GM23338 (cell line): ENCODE measurements around the gene TRAK1. TPM values are rescaled to one million over a fixed set of nuclear protein-coding genes. Genes with fewer than 3 reads are reported as not detected.

Experiments used
- ATAC-seq: fragments of 200-7000 bp; cut with Tn5 transposase; 3 replicates; pipeline ENCODE4 v1.9.1; 2020
- DNase-seq: peaks from one replicate; pipeline ENCODE4 v3.0.0-alpha.2; 2015; ENCODE audit warnings: low spot score
- H2AFZ ChIP-seq: fragments of 200-600 bp; sonication (generic); 2 replicates; pipeline ENCODE4 v1.8.0; 2016; ENCODE audit warnings: antibody characterized with exemption, mild to moderate bottlenecking, moderate library complexity
- H3F3A ChIP-seq: fragments of 200-600 bp; sonication (generic); replicated peaks from 2 replicates; pipeline ENCODE4 v1.8.0; 2017; ENCODE audit warnings: antibody characterized with exemption, mixed run types, low read depth
- H3K27ac ChIP-seq: fragments of 200-600 bp; sonication (generic); 2 replicates; pipeline ENCODE4 v1.6.1; 2016; ENCODE audit warnings: low read depth
- H3K27me3 ChIP-seq: fragments of 200-600 bp; sonication (generic); 2 replicates; pipeline ENCODE4 v1.8.0; 2016; ENCODE audit warnings: mild to moderate bottlenecking, mixed run types, moderate library complexity; ENCODE audit not compliant: insufficient read depth
- H3K36me3 ChIP-seq: fragments of 200-600 bp; sonication (generic); 2 replicates; pipeline ENCODE4 v1.8.0; 2016; ENCODE audit warnings: mild to moderate bottlenecking; ENCODE audit not compliant: insufficient read depth
- H3K4me1 ChIP-seq: fragments of 200-600 bp; sonication (generic); 2 replicates; pipeline ENCODE4 v1.8.0; 2016; ENCODE audit warnings: mild to moderate bottlenecking, moderate library complexity; ENCODE audit not compliant: insufficient read depth
- H3K4me2 ChIP-seq: fragments of 200-600 bp; sonication (generic); 2 replicates; pipeline ENCODE4 v1.7.1; 2017; ENCODE audit warnings: mixed run types
- H3K4me3 ChIP-seq: fragments of 200-600 bp; sonication (generic); 2 replicates; pipeline ENCODE4 v1.6.1; 2016; ENCODE audit warnings: mixed run types
- H3K79me2 ChIP-seq: fragments of 200-600 bp; sonication (generic); replicated peaks from 2 replicates; pipeline ENCODE4 v1.8.0; 2017; ENCODE audit warnings: mild to moderate bottlenecking; ENCODE audit not compliant: insufficient read depth
- H3K9me2 ChIP-seq: fragments of 200-600 bp; sonication (generic); 2 replicates; pipeline ENCODE4 v1.8.0; 2017; ENCODE audit not compliant: insufficient read depth
- H4K20me1 ChIP-seq: fragments of 200-600 bp; sonication (generic); replicated peaks from 2 replicates; pipeline ENCODE4 v1.8.0; 2017; ENCODE audit warnings: mild to moderate bottlenecking; ENCODE audit not compliant: insufficient read depth
- H3K27ac Mint-ChIP-seq: 2 replicates; pipeline ENCODE4 v1.8.0; 2020; ENCODE audit warnings: inconsistent platforms, mild to moderate bottlenecking, moderate library complexity, mixed read lengths
- H3K27me3 Mint-ChIP-seq: 3 replicates; pipeline ENCODE4 v1.8.0; 2022; ENCODE audit warnings: low read depth, mild to moderate bottlenecking, moderate library complexity, mixed read lengths, inconsistent platforms; ENCODE audit not compliant: insufficient read depth, poor library complexity
- H3K36me3 Mint-ChIP-seq: 3 replicates; pipeline ENCODE4 v1.8.0; 2021; ENCODE audit warnings: low read depth, mild to moderate bottlenecking, inconsistent platforms, moderate library complexity, mixed read lengths
- H3K4me1 Mint-ChIP-seq: 3 replicates; pipeline ENCODE4 v1.8.0; 2020; ENCODE audit warnings: mild to moderate bottlenecking, inconsistent platforms, mixed read lengths
- H3K4me3 Mint-ChIP-seq: 3 replicates; pipeline ENCODE4 v1.8.0; 2021; ENCODE audit warnings: moderate library complexity, mild to moderate bottlenecking, inconsistent platforms, mixed read lengths
- H3K9me3 Mint-ChIP-seq: 3 replicates; pipeline ENCODE4 v1.8.0; 2020; ENCODE audit warnings: moderate library complexity, mild to moderate bottlenecking, inconsistent platforms, mixed read lengths
- EZH2phosphoT487 ChIP-seq: fragments of 200-600 bp; sonication (generic); IDR thresholded peaks from one replicate; pipeline ENCODE4 v1.8.1; 2018; ENCODE audit warnings: antibody characterized with exemption; ENCODE audit not compliant: unreplicated experiment
- NANOG ChIP-seq: IDR thresholded peaks from 2 replicates; pipeline ENCODE4 v1.6.1; 2016; ENCODE audit warnings: antibody characterized with exemption, borderline replicate concordance
- POLR2AphosphoS5 ChIP-seq: IDR thresholded peaks from 2 replicates; pipeline ENCODE4 v1.6.1; 2016; ENCODE audit warnings: antibody characterized with exemption, low read depth
- ZNF114 ChIP-seq: fragments of 250-450 bp; sonication (Bioruptor Pico); IDR thresholded peaks from 2 replicates; pipeline ENCODE4 v1.5.0; 2020; ENCODE audit warnings: mild to moderate bottlenecking, moderate library complexity
- ZNF331 ChIP-seq: fragments of 250-450 bp; sonication (Bioruptor Pico); IDR thresholded peaks from 2 replicates; pipeline ENCODE4 v1.5.0; 2020; ENCODE audit warnings: low read depth, mild to moderate bottlenecking, moderate library complexity
- polyA plus RNA-seq: library from polyadenylated mRNA; unstranded; fragments of >200 nt; fragmentation: Nextera tagmentation; extraction: Ambion mirVana; gene quantifications from 2 replicates; pipeline ENCODE4 v1.2.1, GENCODE V29; 2016
- total RNA-seq: library from RNA; depleted of rRNA; stranded (reverse); fragments of >200 nt; shearing (Covaris generic); gene quantifications from 2 replicates; pipeline ENCODE4 v1.2.3, GENCODE V29; 2014
- TF ChIP-seq, protein P1 (sequence below): fragments of 250-450 bp; sonication (Bioruptor Pico); IDR thresholded peaks from 2 replicates; pipeline ENCODE4 v1.5.0; 2020; ENCODE audit warnings: mild to moderate bottlenecking, moderate library complexity

TRAK1 gene
- total and polyA plus RNA-seq, 2 experiments from 2014 or later = 13.4 to 47.4 TPM

DNA sequence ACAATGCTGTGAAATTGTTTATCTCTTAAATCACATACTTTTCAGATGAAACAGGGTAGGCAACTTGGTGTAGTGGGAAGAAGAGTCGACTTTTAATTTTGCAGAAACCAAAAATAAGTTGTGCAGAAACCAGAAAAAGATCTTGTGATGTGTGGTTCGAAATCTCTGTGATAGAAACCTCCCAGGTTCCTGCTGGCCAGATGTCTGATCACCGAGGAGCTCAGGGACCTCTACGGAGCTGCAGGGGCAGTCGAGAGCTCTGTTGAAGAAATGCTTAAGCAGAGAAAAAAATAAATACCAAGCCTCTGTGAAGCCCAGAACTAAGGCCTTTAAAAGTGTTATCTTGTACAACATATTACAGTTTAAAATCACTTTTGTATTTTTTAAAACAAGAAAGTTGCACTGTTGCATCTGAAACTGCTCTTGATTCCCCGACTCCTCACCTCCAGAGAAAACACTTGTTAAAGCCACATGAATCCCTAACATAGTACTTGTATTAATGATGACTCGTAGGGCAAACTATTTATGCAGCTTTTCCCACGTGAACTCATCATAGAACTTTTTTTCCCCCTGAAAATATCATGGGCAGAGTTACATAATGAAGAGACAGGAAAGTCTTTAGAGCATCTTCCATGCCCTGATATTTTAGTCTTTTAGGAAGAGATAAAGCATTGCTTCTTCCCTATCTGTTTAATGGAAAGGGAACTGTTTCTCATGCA is 123.6 kb downstream of the TRAK1 start:
- no peak overlapping the region for H2AFZ ChIP-seq
- Mint-ChIP-seq H3K9me3 (no peaks in the 10 kb centered on the region), H3K4me3 (no peak overlapping the region), H3K4me1 (peaks cover 19% of the 10 kb centered on the region), H3K36me3 (peaks cover 11% of the 10 kb centered on the region), H3K27me3 (peaks cover 4% of the 10 kb centered on the region), H3K27ac (no peak overlapping the region)
- H3K9me2 ChIP-seq = no peaks in the 10 kb centered on the region
- H3K4me2 ChIP-seq = no peak overlapping the region
- H3K36me3 ChIP-seq = no peaks in the 10 kb centered on the region
- H3K27me3 ChIP-seq = no peaks in the 10 kb centered on the region
- no peak overlapping the region for H3K27ac ChIP-seq
- TF ChIP-seq NANOG (no peak), ZNF331 (CRISPR knock-in tag) (no peak), ZNF114 (CRISPR knock-in tag) (no peak)
- TF ChIP-seq, protein P1, sequence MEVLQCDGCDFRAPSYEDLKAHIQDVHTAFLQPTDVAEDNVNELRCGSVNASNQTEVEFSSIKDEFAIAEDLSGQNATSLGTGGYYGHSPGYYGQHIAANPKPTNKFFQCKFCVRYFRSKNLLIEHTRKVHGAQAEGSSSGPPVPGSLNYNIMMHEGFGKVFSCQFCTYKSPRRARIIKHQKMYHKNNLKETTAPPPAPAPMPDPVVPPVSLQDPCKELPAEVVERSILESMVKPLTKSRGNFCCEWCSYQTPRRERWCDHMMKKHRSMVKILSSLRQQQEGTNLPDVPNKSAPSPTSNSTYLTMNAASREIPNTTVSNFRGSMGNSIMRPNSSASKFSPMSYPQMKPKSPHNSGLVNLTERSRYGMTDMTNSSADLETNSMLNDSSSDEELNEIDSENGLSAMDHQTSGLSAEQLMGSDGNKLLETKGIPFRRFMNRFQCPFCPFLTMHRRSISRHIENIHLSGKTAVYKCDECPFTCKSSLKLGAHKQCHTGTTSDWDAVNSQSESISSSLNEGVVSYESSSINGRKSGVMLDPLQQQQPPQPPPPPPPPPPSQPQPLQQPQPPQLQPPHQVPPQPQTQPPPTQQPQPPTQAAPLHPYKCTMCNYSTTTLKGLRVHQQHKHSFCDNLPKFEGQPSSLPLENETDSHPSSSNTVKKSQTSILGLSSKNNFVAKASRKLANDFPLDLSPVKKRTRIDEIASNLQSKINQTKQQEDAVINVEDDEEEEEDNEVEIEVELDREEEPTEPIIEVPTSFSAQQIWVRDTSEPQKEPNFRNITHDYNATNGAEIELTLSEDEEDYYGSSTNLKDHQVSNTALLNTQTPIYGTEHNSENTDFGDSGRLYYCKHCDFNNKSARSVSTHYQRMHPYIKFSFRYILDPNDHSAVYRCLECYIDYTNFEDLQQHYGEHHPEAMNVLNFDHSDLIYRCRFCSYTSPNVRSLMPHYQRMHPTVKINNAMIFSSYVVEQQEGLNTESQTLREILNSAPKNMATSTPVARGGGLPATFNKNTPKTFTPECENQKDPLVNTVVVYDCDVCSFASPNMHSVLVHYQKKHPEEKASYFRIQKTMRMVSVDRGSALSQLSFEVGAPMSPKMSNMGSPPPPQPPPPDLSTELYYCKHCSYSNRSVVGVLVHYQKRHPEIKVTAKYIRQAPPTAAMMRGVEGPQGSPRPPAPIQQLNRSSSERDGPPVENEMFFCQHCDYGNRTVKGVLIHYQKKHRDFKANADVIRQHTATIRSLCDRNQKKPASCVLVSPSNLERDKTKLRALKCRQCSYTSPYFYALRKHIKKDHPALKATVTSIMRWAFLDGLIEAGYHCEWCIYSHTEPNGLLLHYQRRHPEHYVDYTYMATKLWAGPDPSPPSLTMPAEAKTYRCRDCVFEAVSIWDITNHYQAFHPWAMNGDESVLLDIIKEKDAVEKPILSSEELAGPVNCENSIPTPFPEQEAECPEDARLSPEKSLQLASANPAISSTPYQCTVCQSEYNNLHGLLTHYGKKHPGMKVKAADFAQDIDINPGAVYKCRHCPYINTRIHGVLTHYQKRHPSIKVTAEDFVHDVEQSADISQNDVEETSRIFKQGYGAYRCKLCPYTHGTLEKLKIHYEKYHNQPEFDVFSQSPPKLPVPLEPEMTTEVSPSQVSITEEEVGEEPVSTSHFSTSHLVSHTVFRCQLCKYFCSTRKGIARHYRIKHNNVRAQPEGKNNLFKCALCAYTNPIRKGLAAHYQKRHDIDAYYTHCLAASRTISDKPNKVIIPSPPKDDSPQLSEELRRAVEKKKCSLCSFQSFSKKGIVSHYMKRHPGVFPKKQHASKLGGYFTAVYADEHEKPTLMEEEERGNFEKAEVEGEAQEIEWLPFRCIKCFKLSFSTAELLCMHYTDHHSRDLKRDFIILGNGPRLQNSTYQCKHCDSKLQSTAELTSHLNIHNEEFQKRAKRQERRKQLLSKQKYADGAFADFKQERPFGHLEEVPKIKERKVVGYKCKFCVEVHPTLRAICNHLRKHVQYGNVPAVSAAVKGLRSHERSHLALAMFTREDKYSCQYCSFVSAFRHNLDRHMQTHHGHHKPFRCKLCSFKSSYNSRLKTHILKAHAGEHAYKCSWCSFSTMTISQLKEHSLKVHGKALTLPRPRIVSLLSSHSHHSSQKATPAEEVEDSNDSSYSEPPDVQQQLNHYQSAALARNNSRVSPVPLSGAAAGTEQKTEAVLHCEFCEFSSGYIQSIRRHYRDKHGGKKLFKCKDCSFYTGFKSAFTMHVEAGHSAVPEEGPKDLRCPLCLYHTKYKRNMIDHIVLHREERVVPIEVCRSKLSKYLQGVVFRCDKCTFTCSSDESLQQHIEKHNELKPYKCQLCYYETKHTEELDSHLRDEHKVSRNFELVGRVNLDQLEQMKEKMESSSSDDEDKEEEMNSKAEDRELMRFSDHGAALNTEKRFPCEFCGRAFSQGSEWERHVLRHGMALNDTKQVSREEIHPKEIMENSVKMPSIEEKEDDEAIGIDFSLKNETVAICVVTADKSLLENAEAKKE = no peak
- no peaks in the 10 kb centered on the region for H3F3A ChIP-seq
- H3K4me3 ChIP-seq = no peak overlapping the region
- H3K4me1 ChIP-seq = no peaks in the 10 kb centered on the region
- DNase-seq (no peak), ATAC-seq (no peak)
- 0 out of 2 replicates have a peak, but pooled peaks cover 2% of the 10 kb centered on the region for H4K20me1 ChIP-seq
- H3K79me2 ChIP-seq = no peaks in the 10 kb centered on the region

DNA sequence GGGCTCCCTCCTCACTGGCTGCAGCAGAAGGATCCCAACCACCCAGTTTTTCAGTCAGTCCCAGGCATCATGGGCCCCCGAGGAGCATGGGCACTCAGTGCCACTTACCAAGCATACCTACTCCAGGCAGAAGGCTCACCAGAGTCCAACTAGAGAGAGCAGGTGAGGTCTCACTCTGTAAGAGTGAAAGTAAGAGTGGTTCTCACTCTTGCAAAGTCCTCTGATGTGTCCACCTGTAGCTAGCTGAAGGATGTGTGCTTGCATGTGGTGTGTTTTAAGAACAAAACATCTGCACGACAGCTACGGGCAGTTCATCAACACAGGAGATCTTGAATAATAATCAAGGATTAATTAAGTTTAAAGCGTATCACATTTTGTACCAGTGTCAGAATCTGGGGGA is 125.1 kb downstream of the TRAK1 start:
- H3K4me3 ChIP-seq = no peak overlapping the region
- H3K9me3 Mint-ChIP-seq = no peaks in the 10 kb centered on the region
- H3K4me3 Mint-ChIP-seq = no peak overlapping the region
- peaks cover 2% of the 10 kb centered on the region; the same call in 1 of the 2 replicates for H4K20me1 ChIP-seq
- H3K4me2 ChIP-seq = no peak overlapping the region
- no peak overlapping the region for H3K27ac ChIP-seq
- no peaks in the 10 kb centered on the region for H3F3A ChIP-seq
- no peak overlapping the region for H2AFZ ChIP-seq
- H3K27ac Mint-ChIP-seq = no peak overlapping the region
- ATAC-seq = no peak
- H3K79me2 ChIP-seq = no peaks in the 10 kb centered on the region
- H3K27me3 Mint-ChIP-seq = peaks cover 3% of the 10 kb centered on the region
- H3K4me1 Mint-ChIP-seq = peaks cover 19% of the 10 kb centered on the region
- no peak for DNase-seq
- no peaks in the 10 kb centered on the region for H3K4me1 ChIP-seq
- no peaks in the 10 kb centered on the region for H3K9me2 ChIP-seq
- no peaks in the 10 kb centered on the region for H3K27me3 ChIP-seq
- peaks cover 9% of the 10 kb centered on the region; the same call in 2 of the 3 replicates for H3K36me3 Mint-ChIP-seq
- H3K36me3 ChIP-seq = no peaks in the 10 kb centered on the region
- TF ChIP-seq POLR2AphosphoS5 (no peak), EZH2phosphoT487 (no peak)
- TF ChIP-seq, protein P1 = no peak
